Stimulated activated CD4-positive, alpha-beta T cell treated with anti-CD3 and anti-CD28 coated beads, TNF-alpha, amount 100 ng/mL, for 48 hours (primary cell): Measurements from ENCODE around the gene PRUNE1.

Experiments used
- DNase-seq, 3 donors: peaks; one replicate each; pipeline ENCODE4 v3.0.0-alpha.2; 2020; ENCODE audit warnings: low read depth in 3 of 3

The PRUNE1 gene

DNA sequence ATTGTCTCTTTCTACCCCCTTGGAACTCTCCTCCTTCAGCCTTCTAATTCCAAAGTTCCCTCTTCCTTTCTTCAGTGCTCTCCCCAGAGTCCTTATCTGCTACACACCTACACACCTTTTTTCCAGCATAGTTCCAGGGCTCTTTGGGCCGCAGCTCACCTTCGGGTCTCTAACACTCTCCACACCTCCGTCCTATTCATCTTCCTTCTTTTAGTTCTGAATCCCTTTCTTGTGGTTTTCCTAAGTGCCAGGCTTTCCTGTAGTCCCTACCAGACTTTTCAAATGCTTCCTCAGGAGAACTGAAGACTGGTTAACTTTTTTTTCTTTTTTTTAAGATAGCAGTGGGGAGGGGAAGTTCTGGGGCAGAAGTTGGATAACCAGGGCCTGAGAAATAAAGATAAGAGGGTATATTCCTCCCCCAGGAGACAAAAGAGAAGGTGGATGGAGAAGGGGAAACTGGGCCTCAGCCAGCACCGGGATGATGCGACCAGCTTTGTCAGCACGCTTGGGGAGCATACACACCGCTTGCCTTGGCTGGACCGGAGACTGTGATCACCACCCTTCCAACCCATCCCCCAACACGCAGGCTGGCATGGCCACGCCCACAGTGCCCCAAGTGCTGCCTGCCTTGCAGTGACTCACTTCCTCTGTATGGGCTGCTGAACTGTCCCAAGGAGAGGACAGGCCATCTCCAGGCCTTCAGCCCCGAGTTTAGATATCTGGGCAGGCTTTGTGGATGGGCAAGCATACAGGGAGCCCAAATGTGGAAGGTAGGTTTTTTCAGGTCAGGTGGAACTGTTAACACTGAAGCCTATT is 31.2 kb upstream of the PRUNE1 start:
- DNase-seq = peak; percentile 55 to 69 (median 56)

DNA sequence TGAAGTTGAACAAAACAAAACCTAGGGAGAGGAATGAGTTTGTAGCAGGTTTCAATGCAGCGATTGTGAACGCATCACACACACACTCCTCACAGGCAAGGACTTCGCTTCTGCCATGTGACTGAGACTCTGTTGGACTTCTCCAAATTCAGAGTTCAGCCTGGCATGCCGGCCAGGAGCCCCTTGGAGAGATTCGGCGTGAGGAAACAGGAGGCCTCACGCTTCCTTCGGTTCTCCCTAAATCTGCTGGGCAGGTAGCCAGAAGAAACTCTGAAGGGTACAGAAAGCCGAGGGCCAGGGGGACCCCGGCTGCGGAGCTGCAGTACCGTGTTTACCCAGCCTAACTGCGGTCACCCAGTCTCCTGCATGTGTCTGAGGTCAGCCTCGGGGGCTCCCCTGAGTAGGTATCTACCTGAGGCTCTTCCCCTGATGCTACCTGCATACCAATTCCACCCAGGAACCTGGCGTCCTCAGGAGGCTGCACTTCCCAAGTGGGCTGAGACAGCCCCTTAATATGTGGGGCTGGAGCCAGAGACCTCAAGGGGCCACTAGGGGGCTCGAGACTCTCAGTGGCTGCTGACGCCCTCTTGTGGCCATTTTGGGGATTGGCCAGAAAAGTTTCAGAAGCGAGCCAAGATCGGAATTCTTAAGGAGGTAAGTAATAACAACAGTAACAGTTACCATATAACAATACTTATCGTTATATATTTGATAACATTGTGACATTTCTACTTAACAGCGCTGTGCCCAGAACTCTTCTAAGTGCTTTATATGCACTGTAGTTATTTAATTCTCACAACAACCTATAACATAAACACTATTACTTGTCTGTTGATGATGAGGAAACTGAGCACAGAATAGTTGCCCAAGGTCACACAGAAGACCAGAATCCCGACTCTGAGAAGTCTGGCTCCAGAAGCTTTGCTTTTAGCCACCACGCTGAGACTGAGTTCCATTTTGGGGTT is 28.9 kb upstream of the PRUNE1 start:
- DNase-seq = peak; percentile 78 to 86 (median 82)

DNA sequence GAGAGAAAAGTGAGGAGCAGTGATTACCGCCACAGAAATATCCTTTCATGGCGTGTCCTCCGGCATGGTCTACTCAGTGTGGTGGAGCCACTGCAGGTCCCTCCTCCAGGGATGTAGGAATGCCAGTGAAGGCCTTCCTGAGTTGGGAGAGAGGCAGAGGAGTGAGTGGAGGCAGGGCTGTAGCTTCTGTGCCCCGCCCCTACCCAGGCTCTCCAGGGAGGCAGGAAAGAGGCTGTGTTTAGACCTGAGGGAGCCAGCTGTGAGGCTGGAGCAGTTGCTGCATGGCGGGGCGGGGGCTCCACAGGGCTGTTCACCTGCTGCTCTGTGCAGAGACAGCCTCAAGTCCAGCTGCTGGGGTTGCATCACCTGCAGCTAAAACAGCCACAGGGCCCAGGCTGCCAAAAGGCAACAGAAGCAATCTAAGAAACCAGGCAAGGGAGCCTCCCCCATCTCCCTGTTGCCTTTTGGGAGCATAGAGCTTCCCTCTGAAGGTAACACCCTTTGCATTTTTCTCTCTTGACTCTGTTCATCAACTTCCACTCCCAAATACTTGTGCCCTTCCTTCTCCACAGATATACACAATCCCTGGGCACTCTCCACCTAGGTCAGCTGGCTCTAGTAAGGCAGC is 27.0 kb upstream of the PRUNE1 start:
- no peak for DNase-seq

DNA sequence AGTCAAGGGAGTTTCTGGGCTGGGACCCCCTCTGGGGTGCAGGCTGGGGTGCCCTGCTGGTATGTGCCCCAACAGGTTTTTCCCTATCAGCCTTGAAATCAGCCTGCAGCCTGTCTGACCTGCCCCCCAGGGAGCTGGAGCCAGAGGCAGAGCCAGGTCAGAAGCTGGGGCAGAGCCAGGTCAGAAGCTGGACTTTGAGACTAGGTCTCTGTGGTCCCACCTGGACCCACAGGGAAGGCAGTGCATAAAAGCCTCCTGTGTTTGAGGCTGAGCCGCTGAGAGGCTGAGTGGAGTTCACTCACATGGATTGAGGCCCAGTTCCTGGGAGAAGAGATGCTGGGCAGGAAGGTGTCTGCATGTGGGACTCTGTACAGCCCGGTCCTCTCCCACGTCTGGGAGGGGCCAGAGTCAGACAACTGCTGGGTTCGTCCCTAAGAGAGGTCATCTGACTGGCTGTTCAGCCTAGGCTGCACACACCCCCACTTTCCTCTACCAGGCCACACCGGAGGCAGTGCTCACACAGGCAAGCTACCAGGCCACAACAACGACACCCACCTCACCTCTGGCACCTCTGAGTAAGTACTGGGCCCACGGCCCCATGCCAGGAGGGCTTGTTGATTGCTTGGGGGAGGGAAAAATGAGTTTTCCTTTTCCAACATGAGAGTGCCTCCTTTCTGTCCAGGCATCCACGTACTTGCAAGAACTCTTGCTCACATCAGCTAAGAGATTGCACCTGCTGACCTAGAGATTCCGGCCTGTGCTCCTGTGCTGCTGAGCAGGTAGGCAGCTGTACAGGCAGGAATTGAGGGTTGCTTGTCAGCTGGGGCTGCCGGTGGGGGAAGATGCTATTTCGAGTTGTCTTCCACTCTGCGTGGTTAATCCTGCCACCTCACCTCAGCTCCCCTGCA is 26.2 kb upstream of the PRUNE1 start, which contains the start of gene ANXA9:
TSS of gene ANXA9 (plus strand) at position 488 of the 908 bp plus-strand sequence. CDS start 814 bp downstream, outside the sequence.
- no peak for DNase-seq

DNA sequence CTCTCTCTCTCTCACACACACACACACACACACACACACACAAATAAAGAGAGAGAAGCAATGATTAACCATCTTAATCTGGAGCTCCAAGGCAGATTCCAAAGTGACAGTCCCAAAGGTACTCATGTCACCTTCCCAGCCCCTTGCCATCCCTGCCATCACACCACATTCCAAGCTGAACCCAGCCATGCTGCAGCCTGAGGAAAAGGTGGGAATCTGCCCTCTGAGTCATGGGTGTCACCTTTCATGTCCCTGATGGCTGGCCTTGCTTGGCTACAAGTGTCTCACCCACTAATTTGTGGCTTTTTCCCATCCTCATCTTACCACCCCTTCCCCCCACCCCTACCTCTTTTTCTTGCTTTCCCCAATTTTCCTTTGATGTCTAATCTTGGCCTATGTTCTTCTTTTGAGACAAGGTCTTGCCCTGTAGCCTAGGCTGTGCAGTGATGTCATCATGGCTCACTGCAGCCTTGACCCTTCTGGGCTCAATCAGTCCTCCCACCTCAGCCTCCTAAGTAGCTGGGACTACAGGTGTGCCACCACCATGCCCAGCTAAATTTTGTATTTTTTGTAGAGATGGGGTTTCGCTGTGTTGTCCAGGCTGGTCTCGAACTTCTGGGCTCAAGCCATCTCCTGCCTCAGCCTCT is 22.9 kb upstream of the PRUNE1 start:
- DNase-seq = no peak

DNA sequence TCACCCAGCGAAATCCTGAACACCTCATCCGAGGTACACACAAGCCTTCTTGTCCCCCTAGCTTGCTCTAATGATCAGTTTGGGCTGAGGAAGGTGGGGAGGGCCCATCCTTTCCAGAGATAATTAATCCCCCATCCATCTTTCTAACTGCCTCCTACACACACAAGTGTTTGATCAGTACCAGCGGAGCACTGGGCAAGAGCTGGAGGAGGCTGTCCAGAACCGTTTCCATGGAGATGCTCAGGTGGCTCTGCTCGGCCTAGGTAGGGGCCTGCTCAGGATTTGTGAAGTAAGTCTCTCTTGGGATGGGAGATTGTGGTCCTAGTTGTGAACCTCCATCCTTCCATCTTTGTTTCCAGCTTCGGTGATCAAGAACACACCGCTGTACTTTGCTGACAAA is 20.3 kb upstream of the PRUNE1 start:
- no peak for DNase-seq

DNA sequence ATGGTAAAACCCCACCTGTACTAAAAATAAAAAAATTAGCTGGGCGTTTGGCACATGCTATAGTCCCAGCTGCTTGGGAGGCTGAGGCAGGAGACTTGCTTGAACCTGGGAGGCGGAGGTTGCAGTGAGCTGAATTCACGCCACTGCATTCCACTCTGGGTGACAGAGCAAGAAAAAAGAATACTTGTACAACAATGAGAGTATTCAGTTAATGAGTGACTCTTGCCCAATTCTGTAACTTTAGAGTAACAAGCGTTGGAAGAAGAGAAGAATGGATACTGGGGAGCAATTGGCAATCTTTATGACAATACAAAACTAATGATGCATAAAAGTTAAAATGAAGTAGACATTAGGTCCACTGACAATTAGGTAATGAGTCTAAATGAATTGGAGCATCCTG is 15.6 kb upstream of the PRUNE1 start:
- no peak for DNase-seq

DNA sequence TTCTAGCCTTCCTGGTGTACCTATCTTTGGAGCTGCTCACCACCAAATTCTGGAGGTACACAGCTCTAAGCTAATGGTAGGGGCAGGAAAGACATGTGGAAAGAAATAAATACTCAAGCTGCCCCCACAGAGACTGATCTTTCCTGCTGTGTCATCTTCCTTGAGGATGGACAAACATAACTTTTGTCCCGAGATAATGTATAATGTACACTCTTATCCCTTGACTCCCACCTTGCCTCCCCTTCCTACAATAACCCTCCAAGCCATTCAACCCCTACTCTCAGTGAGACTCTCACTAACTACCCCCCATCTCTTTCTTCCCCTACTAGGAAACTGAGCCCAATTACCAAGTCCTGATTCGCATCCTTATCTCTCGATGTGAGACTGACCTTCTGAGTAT is 14.0 kb upstream of the PRUNE1 start:
- DNase-seq = no peak

DNA sequence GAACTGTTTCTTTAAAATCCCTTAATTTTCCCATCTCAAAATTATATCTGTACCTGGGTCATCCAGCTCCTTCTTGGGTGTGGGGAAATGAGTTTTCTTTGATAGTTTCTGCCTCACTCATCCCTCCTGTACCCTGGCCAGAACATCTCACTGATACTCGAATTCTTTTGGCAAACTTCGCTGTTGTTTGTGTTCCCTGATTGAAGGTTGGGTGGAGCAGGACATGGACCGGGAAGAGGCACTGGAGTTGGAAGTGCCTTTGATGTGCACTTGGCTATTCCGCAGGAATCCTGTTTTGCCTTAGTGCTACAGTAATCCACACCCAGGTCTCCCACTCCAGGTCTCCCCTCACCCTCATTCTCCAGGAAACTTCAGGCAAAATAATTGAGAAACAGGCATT is 12.8 kb upstream of the PRUNE1 start:
- DNase-seq = no peak

DNA sequence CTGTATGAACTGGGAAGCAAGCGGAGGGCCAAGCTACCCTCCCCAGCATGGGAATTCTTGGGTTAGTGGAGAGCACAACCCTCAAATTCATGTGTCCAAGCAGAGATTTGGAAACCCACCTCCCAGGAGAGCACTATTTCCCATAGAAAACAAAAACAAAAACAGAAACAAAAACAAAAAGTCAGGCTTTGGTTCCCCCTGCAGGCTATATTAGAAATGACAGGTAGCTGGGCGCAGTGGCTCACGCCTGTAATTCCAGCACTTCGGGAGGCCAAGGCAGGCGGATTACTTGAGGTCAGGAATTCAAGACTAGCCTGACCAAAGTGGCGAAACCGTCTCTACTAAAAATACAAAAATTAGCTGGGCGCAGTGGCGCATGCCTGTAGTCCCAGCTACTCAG is 12.4 kb upstream of the PRUNE1 start:
- DNase-seq = no peak

DNA sequence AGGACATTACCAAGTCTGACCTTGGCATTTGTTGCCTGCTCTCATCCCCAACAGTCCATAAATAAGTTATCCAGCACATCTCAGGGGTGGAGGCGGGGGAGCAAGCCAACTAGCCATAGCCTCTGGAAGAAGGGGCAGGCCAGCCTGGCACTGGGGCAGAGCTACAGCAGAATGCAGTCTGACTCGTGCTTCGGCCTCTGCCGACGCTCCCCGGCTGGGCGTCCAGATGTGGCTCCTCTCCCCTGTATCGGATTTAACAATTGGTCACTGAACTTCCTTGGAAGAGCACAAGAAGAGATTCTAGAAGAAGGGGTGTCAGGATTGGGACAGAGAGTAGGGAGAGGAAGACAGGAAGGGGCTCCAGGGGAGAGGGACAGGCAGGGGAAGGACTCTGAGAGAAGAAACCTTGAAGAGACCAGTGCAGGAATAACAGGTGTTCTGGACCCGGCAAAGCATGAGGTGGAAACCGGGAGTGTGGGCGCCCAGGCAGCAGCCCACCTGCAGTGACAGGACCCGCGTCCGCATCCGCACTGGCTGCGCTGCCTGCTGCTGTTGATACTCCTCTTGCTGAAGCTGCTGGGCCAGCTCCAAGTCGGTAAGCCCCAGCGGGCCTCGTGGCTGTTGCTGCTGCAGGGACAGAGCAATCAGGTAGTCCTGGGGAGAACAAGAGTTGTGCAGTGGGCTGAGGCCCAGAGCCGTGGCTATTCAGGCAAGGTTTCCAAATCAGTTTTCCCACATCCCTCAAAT is 10.9 kb upstream of the PRUNE1 start:
- DNase-seq = no peak

DNA sequence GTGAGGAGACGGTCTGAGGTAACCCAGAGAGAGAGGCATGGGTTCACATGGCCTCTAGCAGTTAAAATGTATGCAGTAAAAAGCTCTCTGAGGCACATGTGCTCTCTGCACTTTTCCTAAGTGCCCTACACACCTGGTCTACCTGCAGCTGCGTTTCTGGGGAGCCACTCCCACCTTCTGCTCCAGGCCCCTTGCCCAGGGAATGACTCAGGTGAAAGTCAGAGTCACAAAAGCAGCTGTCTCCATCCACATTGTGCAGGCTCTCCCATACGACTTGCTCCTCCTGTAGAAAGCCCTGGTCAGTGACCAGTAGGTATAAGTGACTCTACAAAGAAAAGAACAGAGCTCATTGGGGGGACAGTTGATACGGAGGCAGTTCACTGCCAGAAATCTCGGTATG is 10.3 kb upstream of the PRUNE1 start:
- DNase-seq = no peak

DNA sequence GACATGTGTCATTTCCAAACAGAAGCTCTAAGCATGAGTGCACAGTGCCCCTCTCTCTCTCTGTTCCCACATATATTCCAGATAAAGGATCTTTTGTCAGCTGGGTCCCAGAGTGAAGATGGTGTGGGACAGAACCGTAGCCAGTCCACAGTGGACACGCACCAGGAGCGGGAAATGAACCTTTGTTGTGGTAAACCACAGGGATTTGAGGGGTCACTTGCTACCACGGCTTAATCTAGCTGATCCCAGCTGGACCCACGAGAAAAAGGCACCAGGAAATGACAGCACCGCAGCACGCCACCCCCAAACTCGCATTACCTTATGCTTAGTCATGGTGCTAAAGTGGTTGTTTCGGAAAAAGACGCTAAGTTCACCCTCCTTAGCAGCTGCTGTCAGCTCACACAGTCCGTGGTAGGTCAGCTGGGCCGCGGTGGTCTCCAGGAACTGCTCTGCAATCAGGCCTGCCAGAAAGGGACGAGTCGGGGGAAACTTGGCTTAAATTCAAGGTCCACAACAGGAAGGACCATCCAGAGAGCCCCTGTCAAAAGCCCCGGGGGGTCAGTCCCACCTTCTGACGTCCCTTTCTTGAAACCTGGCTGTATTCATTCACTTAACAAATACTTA is 9.1 kb upstream of the PRUNE1 start:
- no peak for DNase-seq

DNA sequence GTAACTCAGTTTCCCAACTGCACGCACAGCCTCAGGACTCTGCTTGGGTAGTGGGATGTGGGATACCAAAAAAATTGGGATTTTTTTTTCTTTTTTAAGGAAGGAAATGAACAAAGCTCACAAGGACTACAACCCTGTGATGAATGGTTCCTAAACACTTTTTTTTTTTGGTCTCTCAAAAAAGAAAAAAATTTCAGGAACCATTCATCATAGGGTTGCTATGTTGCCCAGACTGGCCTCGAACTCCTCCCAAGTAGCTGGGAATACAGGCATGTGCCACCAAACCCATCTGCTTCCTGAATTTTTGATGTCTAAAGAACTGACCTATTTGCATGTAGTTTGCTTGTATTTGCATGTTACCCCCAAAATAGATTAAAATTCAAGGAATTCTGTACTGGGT is 8.3 kb upstream of the PRUNE1 start:
- DNase-seq = no peak

DNA sequence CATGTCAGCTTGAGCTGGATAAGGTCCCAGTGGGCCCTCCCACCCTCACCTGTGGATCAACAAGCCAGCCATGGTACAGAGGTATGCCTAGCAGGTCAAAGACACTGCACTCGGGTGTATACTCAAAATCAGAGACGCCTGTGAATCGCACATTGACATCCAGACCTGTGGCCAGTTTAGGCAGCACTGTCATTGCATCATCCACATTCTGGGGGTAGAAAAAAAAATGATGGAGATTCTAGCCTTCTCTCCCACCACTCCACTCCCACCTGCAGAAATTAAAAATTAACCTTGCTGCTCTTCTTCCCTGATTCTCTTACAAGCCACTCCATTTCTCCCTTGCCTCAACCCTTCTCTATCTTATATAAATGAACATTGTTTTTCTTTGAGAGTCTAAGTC is 7.8 kb upstream of the PRUNE1 start:
- DNase-seq = no peak

DNA sequence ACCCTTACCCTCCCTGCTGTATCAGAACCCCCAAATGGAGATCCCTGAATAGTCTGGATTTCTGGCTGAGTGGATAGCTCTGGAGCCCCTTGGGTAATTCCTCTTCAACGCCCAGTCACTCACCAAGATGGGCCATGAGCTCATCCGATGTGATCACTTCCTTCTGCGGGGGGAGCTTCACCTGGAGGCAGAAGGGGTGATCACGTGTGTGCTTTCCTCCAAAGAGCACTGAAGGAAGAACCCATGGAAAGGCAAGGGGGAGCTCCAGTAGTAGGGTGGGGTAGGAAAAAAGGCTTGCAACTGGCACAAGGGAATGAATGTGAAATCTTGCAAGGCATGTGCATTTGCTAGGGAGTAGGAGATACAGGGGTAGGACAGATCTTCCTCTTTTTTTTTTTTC is 6.6 kb upstream of the PRUNE1 start:
- no peak for DNase-seq

DNA sequence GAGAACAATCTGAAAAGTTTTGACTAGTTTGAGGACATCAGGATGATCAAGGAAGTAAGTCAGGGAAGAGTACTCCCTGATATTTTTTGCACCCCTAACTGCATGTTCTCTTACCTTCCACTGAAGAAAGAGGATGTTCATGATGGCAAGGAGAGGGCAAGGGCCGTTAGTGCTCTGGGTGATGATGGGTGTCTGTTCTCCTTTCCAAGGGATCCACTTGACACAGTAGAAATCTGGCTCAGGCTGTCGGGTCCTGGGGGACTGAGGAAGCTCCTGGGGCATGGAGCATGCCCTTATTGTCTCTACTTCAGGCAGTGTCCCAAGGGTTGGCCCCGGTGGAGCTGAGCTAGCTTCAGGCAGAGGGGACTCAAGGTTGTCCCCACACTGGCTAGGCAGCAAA is 6.2 kb upstream of the PRUNE1 start:
- no peak for DNase-seq

DNA sequence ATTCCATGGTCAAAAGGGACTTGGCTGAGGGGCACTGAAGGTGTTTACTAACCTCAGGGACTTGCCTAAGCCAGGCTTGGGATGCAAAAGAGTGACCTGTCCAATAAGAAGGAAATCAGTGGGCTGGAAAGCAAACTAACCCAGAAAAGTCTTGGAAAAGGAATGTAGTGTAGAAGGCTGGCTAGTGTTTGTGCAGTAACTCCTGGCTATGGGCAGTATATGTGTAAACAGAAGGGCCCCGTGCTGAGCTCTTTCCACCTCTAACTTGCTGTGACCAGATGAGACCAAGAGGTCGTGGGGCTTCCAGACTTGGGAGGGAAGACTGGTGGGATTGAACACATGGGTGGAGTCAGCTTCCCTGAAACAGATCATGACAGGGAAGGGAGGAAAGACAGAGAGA is 5.6 kb upstream of the PRUNE1 start:
- no peak for DNase-seq

DNA sequence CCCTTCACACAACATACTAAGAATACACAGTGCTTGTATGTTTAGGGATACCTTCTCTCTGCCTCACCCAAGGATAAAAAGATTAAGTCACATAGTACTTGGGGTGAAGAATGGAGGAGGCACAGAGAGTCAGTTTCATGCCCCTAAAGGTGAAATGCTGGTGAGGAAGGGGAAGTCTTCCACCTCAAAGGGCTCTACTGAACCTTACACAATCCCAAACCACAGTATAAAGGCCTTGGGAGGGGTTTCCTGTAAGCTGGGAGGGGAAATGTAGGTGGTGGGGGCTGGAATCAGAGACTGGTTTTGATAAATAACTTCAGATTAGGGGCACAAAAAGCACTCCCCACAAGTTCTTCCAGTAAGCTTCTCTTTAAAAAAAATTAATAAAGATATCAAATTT is 5.1 kb upstream of the PRUNE1 start:
- no peak for DNase-seq
